HG03095 (cell line): Measurements from ENCODE around the gene CELSR1.

ENCODE experiments used
- ATAC-seq: cut with Tn5 transposase; IDR thresholded peaks from one replicate; pipeline ENCODE4 v1.9.1; 2021; ENCODE audit warnings: moderate library complexity; ENCODE audit not compliant: unreplicated experiment

CELSR1 gene

DNA sequence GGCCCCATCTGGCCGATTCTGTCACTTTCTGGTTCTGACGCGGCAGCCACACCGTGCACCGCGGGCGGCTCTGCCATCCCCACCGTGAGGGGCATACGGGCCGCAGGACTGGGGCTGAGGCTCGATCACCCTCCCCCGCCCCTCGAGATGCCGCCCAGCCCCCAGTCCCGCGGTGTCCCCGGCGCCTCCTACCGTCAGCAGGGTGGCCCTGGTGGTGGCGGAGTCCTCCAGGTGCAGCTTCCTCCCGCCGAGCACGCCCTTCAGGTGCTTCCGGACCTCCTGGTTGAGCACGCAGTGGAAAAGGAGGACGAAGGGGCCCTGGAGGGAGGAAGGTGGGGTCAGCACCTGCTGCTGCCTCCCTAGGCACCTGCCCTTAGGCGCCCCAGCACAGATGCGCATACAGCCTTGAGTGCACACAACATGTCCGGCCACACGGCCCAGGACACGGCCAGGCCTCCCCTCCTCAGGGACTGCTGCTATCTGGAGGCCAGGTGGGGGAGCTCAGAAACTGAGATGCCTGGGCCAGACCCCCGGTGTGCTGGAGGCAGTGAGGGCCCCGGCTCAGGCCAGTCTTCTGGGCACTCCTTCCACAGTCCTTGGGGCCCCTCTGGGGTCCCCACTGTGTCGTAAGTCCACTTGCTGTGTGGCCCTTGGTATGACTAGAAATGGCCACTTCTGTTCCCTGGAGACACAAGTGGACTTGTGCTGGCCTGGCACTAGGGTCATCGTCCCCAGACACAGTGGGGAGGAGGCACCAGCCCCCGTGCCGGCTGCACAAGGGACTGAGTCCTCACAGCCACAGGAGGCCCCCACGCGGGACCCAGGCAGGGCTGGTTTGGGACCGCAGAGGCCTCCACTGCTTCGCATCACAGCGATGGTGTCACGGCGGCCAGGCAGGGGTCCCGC, 170.4 kb downstream of the CELSR1 start:
- ATAC-seq: no peak

DNA sequence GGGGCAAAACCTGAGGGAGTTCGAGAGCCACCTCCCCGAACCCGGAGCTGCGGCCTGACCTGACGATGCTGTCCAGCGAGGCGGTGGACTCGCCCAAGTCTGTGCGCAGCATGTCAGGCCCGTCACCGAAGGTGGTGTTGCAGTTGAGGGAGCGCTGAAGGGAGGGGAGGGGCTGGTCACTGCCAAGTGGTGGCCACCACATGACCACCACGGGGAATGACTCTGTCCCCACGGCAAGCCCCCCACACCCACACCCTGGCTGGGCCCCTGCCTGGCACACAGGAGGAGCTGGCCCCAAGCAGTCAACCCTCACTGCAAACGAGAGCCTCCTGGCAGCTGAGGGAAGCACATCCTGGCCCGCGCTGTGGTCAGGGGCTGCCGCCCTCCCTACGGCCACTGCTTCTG, 171.1 kb downstream of the CELSR1 start:
- ATAC-seq: no peak

DNA sequence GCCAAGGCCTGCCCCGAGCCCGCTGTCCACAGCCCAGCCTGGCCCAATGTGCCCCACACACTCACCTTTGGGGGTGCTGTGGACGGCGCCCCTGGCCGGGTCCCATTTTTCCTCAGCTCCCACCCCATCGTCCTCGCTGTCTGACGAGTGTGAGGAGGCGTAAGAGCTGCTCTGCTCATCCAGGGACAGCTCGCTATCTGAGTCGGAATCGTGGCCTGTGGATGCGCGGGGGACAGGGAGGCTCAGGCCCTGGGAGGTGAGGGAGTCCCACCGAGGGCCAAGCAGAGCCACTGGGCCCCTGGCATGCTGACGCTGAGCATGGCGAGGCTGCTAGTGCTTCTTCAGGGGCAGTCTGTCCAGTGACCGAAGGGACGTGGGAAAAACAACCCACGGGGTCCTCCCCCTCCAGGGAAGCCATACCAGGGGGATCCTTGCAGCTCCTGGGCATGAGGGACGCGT, 172.2 kb downstream of the CELSR1 start:
- ATAC-seq: no peak

DNA sequence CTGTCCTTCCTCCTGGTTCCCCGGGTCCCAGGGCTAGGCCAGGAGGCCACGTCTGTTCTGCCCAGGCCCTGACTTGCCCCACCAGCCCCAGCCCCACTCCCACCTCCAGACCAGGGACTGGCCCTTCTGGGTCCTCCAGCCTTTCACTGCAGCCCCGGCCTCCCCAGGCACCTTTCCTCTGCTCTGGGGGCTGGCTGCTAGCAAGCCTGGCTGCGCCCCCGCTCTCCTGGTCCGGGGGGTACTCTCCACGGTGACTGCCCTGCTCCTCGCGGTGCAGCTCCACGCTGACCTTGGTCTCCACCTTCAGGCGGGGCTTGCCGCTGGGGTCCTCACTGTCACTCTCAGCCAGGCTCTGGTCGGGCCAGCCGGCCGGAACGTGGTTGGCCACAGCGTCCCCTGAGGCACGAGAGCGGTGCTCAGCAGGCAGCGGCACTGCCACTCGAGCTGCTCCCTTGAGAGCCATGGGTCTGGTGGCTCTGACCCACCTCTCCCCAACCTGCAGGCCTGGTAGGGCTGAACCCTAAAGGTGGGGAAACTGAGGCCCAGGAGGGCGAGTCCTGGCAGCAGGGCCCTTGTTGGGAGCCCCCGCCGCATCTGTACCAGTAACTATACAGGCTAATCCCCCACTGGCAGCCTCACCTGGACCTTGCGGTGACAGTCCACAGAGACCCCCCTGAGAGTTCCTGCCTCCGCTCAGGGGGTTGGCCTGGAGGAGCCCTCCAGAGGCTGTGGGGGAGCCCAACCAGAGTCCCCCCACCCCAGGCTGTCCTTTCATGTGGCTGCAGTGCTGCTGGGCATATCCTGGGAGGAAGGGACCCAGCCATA, 172.9 kb downstream of the CELSR1 start:
- no peak for ATAC-seq

DNA sequence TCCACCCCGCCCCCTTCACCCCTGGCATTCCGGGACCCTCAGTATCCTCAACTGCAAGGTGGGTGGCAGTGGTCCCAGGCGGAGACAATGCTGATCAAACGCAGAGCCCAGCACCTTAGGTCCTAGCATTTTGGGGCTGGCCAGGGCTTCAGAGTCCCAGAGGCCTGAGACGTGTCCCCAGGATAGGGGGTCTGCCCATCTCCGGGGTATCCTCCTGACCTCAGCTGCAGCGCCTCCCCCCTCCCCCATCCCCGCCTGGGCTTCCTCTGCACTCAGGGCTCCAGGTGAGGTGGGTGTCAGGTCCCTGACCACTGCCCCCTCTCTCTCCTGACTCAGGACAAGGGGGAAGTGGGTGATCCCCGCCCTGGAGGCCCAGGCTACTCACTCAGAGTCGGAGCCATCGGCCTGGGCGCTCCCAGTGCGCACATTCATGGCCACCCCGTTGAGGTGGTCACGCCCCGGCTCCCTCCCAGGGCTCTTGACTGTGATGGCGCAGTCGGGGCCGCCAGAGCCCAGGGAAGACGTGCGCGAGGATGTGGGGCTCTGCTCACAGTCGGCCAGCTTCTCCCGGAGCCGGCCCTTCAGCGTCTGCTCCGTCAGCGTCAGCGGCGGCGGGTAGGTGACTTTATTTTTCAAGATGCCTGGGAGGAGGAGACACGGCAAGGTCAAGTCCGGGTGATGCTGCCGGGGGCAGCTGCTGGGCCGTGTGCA, 173.7 kb downstream of the CELSR1 start:
- no peak for ATAC-seq

DNA sequence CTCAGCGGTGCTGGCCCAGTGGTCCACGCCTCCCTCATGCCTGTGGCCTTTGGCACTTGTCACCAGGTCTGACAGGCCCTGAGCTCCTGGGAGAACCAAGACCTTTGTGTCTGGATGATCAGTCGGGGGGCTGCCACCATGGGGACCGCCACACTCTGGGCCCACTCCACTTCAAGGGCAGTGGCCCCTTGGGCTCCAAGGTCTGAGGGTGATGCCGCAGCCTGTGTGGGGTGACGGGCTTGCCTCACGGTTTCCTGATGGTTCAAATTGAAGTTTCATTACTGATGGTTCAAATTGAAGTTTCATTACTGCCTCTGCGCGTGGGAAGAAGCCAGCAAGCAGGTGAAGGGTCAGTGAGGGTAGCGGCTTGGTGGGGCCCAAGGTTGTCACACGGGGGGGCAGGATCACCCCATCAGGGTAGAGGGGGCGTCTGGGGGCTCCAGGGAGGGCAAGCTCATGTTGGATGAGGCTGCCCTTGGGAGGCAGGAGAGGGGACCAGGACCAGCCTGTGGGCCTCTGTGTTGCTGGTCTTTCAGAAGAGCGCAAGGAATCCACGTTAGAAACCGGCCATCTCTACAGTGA, 174.4 kb downstream of the CELSR1 start:
- no peak for ATAC-seq

DNA sequence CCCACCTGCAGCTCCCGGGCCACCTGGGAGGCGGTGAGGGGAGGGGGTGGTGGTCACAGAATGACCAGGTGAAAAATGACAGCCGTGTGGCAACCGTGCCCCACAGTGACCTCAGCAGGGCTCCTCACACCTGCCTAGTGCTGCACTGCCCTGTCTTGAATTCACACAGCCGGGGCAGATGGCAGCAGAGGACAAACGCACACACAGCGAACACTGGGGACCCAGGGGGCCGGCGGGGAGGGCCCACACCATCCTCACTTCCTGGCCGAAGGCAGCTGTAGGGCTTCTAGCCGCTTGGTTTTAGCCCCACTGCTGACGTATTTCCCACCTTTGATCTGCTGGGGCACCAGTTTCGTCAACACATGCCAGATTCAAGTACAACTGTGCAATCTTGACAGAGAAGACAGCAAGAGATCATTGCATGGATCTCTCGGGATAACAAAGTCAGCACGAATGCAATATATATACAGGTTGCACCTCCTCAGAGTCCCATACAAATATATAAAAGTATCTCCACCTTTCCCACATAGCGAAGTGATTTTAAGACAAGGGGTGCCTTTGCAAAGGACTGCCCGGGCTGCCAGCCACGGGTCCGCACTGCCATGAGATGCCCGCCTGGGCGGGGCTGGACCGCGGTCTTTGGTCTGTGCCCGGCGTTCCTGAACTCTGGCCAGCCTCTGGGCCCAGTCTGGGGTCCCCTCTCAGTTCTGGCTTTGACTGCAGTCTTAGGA, 175.1 kb downstream of the CELSR1 start:
- no peak for ATAC-seq

DNA sequence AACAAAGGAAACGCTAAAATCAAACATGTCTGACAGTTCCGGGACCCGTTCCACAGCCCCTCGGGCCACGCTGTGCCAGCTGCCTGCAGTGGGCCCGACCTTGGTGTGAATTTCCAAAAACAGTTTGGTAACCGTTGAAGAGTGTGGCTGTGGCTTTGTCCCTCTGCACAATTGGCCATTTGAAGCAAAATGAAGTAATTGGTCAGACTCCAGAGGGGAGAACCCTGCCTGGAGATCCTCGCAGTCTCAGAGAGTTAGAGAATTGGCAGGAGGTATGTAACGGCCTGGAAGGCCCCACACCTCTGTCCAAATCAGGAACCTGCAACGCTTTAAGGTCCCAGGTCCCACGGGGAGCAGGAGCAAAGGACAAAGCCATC, 175.6 kb downstream of the CELSR1 start:
- no peak for ATAC-seq

DNA sequence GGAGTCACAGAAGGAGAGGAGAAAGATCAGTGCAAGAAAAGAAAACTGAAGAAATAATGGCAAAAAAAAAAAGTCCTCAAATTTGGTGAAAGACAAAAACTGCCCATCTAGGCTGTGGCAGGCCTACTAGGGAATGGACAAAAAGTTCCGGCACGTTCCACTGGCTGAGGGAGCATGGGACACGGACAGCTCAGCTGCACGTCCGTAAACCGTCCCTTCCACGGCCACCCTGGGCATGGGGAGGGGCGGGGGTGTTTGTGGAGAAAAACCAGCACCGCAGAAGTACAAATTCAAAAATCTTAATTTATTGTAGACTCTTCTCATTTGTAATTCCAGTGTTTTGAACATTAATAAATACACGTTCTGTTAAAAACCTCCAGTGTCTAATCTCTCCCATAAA, 176.5 kb downstream of the CELSR1 start:
- no peak for ATAC-seq

DNA sequence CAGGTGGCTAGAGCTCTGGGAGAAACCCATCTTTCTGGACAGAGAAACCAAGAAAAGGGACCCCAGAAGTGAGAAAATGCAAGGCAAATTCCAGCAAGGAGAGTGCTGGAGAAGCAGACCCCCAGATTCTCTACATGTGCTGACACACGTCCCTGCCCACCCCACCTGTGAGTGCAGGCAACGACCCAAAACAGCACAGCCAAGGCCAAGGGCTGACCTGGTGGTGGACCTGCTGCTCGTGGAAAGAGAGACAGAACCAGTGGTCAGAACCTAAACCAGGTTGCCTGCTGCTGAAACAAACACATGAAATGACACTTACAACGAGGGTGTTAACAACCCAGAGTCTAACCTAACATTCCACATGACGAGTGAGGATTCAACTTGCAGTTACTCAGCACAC, 177.3 kb downstream of the CELSR1 start:
- ATAC-seq: no peak

DNA sequence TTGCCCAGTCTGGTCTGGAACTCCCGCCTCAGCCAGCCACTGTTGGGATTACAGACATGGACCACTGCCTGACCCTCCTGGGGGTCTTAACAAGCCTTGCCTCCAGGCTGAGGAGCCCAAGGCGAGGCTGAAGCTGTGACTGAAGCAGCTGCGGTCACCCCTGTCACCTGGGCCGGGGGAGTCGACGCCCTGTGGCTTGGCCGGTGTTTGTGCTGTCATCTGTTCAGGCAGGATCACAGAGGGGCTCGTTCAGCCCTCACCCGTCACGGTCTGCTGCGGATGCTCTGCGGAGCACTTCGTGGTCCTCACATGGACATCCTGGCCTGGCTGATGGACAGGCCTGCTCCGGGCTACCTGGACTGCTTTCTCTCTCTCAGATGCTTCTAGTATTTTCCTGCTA, 178.1 kb downstream of the CELSR1 start:
- ATAC-seq: no peak

DNA sequence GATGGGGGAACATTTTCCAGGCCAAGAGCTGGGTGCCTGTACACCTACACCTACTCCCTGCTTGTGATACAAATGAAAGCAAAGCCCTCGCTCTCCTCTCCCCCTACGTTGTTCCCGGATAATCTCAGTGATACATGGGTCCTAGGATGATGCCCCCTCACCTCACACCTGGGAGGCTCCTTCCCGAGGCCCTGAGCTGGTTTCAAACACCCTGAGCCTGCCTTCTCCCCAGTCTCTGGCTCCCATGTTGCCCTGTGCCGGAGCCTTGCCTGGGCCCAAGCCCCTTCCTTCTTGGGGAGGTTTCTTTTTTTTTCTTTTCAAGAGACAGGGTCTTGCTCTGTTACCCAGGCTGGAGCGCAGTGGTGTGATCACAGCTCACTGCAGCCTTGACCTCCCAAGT, 178.7 kb downstream of the CELSR1 start:
- ATAC-seq: no peak

DNA sequence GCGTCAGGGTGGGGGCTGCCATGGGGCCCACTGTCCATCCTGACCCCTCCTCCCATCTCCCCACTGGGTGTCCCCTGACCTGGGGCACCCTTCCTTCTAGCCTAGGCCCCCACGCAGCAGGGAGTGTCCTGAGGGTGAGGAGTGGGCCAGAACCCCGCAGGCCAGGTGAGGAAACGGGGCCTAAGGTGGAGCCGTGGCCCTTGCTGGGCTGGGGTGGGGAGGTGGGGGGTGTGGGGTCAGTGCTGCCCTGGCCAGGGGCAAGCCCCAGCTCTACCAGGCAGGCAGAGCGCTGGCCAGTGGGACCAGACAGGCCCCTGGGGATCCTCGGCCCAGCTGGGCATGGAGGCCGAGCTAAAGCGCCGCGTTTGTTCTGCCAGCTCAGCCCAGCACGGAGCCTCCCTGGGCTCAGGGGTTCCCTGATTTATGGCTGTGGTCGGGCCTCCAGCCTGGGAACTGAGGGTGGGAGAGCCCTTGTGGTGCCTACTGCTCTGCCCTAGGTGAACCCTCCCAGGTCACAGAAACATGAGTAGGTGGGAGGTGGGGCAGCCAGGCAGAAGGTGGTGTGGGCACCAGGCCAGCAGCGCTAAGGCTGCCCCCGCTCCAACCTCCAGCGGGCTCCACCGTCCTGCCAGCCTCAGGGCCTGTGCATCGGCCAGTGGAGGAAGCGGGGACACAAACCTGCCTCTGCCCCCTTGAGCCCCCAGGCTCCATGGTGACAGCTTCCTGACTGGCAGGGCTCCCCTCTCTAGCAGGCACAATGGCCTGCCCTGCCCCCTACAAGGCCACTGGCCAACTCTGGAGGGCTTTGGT, 179.5 kb downstream of the CELSR1 start:
- no peak for ATAC-seq

DNA sequence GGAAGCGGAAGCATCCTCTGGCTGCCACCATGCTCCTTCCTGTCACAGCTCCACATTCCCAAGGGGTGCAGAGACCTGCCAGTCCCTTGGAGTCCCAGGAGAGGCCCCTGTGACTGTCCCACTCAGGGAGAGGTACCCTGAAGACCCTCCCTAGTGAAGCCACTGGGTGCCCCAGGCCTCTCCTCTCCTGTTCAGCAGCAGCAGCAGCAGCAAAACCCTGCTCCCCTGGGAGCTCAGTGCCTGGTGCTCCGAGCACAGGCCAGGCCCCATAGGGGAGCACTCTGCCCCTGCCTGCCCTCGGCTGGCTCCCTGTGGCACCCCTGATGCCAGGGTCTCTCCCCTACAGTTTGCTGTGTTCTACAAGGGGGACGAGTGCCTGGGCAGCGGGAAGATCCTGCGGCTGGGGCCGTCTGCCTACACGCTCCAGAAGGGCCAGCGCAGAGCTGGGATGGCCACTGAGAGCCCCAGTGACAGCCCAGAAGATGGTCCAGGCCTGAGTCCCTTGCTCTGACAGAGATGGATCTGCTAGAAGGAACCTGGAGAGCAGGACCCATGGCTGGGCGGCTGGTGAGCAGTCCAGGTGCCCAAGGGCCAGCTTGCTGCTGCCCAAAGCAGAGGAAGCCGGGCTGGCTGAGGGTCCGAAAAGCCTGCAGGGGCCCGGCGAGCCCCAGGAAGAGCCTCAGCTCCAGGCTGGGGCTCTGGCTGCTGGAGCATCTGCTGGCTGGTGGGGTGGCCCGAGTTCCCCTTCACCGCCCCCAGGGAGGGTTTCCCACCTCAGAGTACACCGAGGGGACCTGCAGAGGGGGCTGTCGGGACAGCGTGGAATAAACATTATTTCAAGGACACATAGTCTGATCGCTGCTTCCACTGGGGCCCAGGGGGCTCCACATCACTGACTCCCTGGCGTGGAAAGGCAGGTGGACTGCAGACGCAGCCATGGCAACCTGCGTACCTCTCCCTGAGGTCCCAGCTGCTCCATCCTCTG, 180.6 kb downstream of the CELSR1 start:
- no peak for ATAC-seq

DNA sequence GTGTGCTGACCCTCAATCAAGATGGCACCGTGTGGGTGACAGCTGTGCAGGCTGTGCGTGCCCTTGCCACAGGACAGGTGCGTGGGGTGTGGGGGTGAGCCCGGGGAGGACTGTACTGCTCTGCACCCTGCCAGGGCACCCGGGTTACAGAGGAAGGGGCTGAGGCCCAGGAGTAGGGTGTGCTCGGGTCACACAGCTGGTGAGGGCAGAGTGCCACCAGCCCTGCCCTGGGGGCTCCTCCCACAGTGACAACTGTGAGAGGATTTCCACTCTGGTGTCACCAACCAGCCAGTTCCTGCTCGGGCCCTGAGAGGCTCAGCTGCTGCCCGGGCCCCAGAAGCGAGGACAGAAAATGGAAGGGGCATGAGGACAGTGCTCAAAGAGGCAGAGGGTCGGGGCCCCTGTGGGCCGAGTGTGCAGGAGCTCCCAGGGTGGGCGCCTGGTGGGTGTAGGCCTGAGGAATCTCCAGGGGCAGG, 181.4 kb downstream of the CELSR1 start:
- ATAC-seq: no peak

DNA sequence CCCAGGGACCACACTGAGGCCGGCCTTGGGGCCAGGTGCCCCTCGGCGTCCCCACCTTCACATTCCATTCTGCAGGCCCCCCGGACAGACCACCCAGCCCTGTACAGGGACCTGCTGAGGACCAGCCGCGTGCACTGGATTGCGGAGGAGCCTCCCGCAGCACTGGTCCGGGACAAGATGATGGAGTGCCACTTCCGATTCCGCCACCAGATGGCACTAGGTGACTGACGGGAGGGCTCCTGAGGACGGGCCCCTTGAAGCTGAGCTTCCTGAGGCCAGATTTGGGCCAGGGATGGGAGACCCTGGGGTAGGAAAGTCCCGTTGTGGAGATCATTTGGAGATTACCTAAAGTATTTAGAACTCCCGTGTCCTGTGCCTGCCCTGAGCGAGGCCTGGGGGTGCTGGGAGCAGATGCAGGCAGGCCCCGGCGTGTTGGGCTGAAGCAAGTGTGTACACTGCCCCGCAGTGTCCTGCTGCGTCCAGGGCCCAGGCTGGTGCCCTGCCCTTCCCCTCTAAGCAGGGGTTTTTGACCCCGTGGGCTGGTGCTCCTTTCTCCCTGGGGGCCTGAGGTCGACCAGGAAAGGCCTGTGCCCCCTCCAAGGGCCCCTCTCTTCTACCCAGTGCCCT, 181.9 kb downstream of the CELSR1 start:
- no peak for ATAC-seq

DNA sequence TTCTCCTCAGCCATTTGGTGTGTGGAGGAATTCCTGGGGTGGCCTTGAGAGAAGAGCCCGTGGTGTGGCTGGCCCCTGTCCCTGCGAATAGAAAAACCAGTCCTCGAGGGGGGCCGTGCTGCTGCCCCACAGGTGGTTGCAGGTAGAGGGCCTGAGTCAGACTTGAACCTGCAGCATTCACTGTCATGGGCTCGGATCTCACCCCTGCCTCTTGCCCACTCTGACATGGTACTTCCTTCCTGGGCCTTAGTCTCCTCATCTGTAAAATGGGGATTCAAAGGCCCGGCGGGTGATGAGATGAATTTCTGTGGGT, 182.5 kb downstream of the CELSR1 start:
- ATAC-seq: no peak
